ENCODE results near the gene NAT8L.

NAT8L gene

GRCh38 chr4:2067446-2068197 is 8.5 kb downstream of the NAT8L start:
- Histone ChIP-seq H3K4me1 (ENCODE audit: control insufficient read depth, insufficient read depth, low read length) (no peaks in the 10 kb centered on the region), H3K27me3 (replicated peaks; ENCODE audit: control insufficient read depth, insufficient read depth, low read length) (peaks cover 21% of the 10 kb centered on the region), H3K9ac (ENCODE audit: low read length) (no peak overlapping the region), H3K4me3 (ENCODE audit: low read length) (no peak overlapping the region), H3K9me3 (ENCODE audit: control insufficient read depth, low read length) (no peaks in the 10 kb centered on the region), H3K36me3 (ENCODE audit: control insufficient read depth, insufficient read depth, low read length, severe bottlenecking) (no peaks in the 10 kb centered on the region)
- DNase-seq (ENCODE audit: low read depth), result no peak

- Histone ChIP-seq H3K4me1 (ENCODE audit: control insufficient read depth, insufficient read depth, low read length) (no peaks in the 10 kb centered on the region), H3K4me3 (ENCODE audit: low read length) (no peak overlapping the region), H3K9ac (ENCODE audit: low read length) (no peak overlapping the region), H3K27me3 (replicated peaks; ENCODE audit: control insufficient read depth, insufficient read depth, low read length) (peaks cover 21% of the 10 kb centered on the region), H3K9me3 (ENCODE audit: control insufficient read depth, low read length) (no peaks in the 10 kb centered on the region), H3K36me3 (ENCODE audit: control insufficient read depth, insufficient read depth, low read length, severe bottlenecking) (no peaks in the 10 kb centered on the region)
- no peak for DNase-seq (ENCODE audit: low read depth)
Measured at GRCh38 chr4:2068198-2068470, 9.0 kb downstream of the NAT8L start.

- no peaks in the 10 kb centered on the region for H3K4me1 ChIP-seq (ENCODE audit: control insufficient read depth, insufficient read depth, low read length)
- no peaks in the 10 kb centered on the region for H3K9me3 ChIP-seq (ENCODE audit: control insufficient read depth, low read length)
- peaks cover 21% of the 10 kb centered on the region for H3K27me3 ChIP-seq (replicated peaks; ENCODE audit: control insufficient read depth, insufficient read depth, low read length)
- no peak overlapping the region for H3K4me3 ChIP-seq (ENCODE audit: low read length)
- H3K36me3 ChIP-seq (ENCODE audit: control insufficient read depth, insufficient read depth, low read length, severe bottlenecking), result no peaks in the 10 kb centered on the region
- DNase-seq (ENCODE audit: low read depth), result no peak
- H3K9ac ChIP-seq (ENCODE audit: low read length), result no peak overlapping the region
Measured at GRCh38 chr4:2068566-2068965, 9.4 kb downstream of the NAT8L start.

GRCh38 chr4:2069161-2069971 is 10.2 kb downstream of the NAT8L start:
- Histone ChIP-seq H3K36me3 (ENCODE audit: control insufficient read depth, insufficient read depth, low read length, severe bottlenecking) (no peaks in the 10 kb centered on the region), H3K4me1 (ENCODE audit: control insufficient read depth, insufficient read depth, low read length) (no peaks in the 10 kb centered on the region), H3K27me3 (replicated peaks; ENCODE audit: control insufficient read depth, insufficient read depth, low read length) (peaks cover 21% of the 10 kb centered on the region), H3K4me3 (ENCODE audit: low read length) (no peak overlapping the region), H3K9me3 (ENCODE audit: control insufficient read depth, low read length) (no peaks in the 10 kb centered on the region), H3K9ac (ENCODE audit: low read length) (no peak overlapping the region)
- DNase-seq (ENCODE audit: low read depth), result no peak

- Histone ChIP-seq H3K9ac (ENCODE audit: low read length) (no peak overlapping the region), H3K9me3 (ENCODE audit: control insufficient read depth, low read length) (no peaks in the 10 kb centered on the region), H3K27me3 (replicated peaks; ENCODE audit: control insufficient read depth, insufficient read depth, low read length) (peaks cover 21% of the 10 kb centered on the region), H3K36me3 (ENCODE audit: control insufficient read depth, insufficient read depth, low read length, severe bottlenecking) (no peaks in the 10 kb centered on the region), H3K4me3 (ENCODE audit: low read length) (no peak overlapping the region), H3K4me1 (ENCODE audit: control insufficient read depth, insufficient read depth, low read length) (no peaks in the 10 kb centered on the region)
- no peak for DNase-seq (ENCODE audit: low read depth)
Measured at GRCh38 chr4:2069986-2070385, 10.9 kb downstream of the NAT8L start.

GRCh38 chr4:2070421-2071251 is 11.5 kb downstream of the NAT8L start:
- Histone ChIP-seq H3K9ac (ENCODE audit: low read length) (no peak overlapping the region), H3K4me3 (ENCODE audit: low read length) (no peak overlapping the region), H3K9me3 (ENCODE audit: control insufficient read depth, low read length) (no peaks in the 10 kb centered on the region), H3K4me1 (ENCODE audit: control insufficient read depth, insufficient read depth, low read length) (no peaks in the 10 kb centered on the region), H3K36me3 (ENCODE audit: control insufficient read depth, insufficient read depth, low read length, severe bottlenecking) (no peaks in the 10 kb centered on the region), H3K27me3 (replicated peaks; ENCODE audit: control insufficient read depth, insufficient read depth, low read length) (peaks cover 21% of the 10 kb centered on the region)
- DNase-seq (ENCODE audit: low read depth), result no peak

- H3K9ac ChIP-seq (ENCODE audit: low read length), result no peak overlapping the region
- H3K9me3 ChIP-seq (ENCODE audit: control insufficient read depth, low read length), result no peaks in the 10 kb centered on the region
- H3K27me3 ChIP-seq (replicated peaks; ENCODE audit: control insufficient read depth, insufficient read depth, low read length), result peaks cover 18% of the 10 kb centered on the region
- no peak for DNase-seq (ENCODE audit: low read depth)
- H3K4me3 ChIP-seq (ENCODE audit: low read length), result no peak overlapping the region
- no peaks in the 10 kb centered on the region for H3K4me1 ChIP-seq (ENCODE audit: control insufficient read depth, insufficient read depth, low read length)
- H3K36me3 ChIP-seq (ENCODE audit: control insufficient read depth, insufficient read depth, low read length, severe bottlenecking), result no peaks in the 10 kb centered on the region
Measured at GRCh38 chr4:2071252-2071911, 12.3 kb downstream of the NAT8L start.

- no peaks in the 10 kb centered on the region for H3K36me3 ChIP-seq (ENCODE audit: control insufficient read depth, insufficient read depth, low read length, severe bottlenecking)
- H3K9ac ChIP-seq (ENCODE audit: low read length), result no peak overlapping the region
- no peaks in the 10 kb centered on the region for H3K4me1 ChIP-seq (ENCODE audit: control insufficient read depth, insufficient read depth, low read length)
- no peaks in the 10 kb centered on the region for H3K9me3 ChIP-seq (ENCODE audit: control insufficient read depth, low read length)
- peaks cover 18% of the 10 kb centered on the region for H3K27me3 ChIP-seq (replicated peaks; ENCODE audit: control insufficient read depth, insufficient read depth, low read length)
- no peak for DNase-seq (ENCODE audit: low read depth)
- H3K4me3 ChIP-seq (ENCODE audit: low read length), result no peak overlapping the region
Measured at GRCh38 chr4:2071912-2072867, 13.1 kb downstream of the NAT8L start.

- Histone ChIP-seq H3K36me3 (ENCODE audit: control insufficient read depth, insufficient read depth, low read length, severe bottlenecking) (no peaks in the 10 kb centered on the region), H3K27me3 (replicated peaks; ENCODE audit: control insufficient read depth, insufficient read depth, low read length) (peaks cover 13% of the 10 kb centered on the region), H3K9ac (ENCODE audit: low read length) (no peak overlapping the region), H3K9me3 (ENCODE audit: control insufficient read depth, low read length) (no peaks in the 10 kb centered on the region), H3K4me3 (ENCODE audit: low read length) (no peak overlapping the region), H3K4me1 (ENCODE audit: control insufficient read depth, insufficient read depth, low read length) (no peaks in the 10 kb centered on the region)
- DNase-seq (ENCODE audit: low read depth), result no peak
Measured at GRCh38 chr4:2072971-2073807, 14.1 kb downstream of the NAT8L start.
